HUES64 (cell line): ENCODE measurements around the gene MIX23.
"Not testable (repeated sequence)": the region's sequence is repeated elsewhere in the genome, so short reads cannot be mapped to it uniquely, and the experiment has no call there.

Experiments used
- H3K27ac ChIP-seq: 2 replicates; pipeline ENCODE4 v1.7.0; 2013; ENCODE audit warnings: low read depth, low read length, inconsistent platforms
- H3K27me3 ChIP-seq: 2 replicates; pipeline ENCODE4 v1.6.1; 2013; ENCODE audit warnings: mild to moderate bottlenecking, low read length; ENCODE audit not compliant: insufficient read depth
- H3K36me3 ChIP-seq: 2 replicates; pipeline ENCODE4 v1.6.1; 2013; ENCODE audit warnings: mild to moderate bottlenecking, low read length; ENCODE audit not compliant: insufficient read depth
- H3K4me1 ChIP-seq: 2 replicates; pipeline ENCODE4 v1.6.1; 2013; ENCODE audit warnings: mild to moderate bottlenecking, low read length, moderate library complexity; ENCODE audit not compliant: insufficient read depth
- H3K4me3 ChIP-seq: 2 replicates; pipeline ENCODE4 v1.5.1; 2013; ENCODE audit warnings: mild to moderate bottlenecking, low read length, moderate library complexity
- H3K9ac ChIP-seq: 2 replicates; pipeline ENCODE4 v1.6.1; 2013; ENCODE audit warnings: mild to moderate bottlenecking, low read depth, low read length
- H3K9me3 ChIP-seq: 2 replicates; pipeline ENCODE4 v1.6.1; 2013; ENCODE audit warnings: low read depth, low read length; ENCODE audit not compliant: insufficient read depth
- WGBS: fragments of 150-250, 120-280 bp; methylation state at CpG from one replicate; pipeline ENCODE4 v1.1.7; 2013; ENCODE audit warnings: missing lambda C conversion rate; 5-methylcytosine and 5-hydroxymethylcytosine counted together

Gene MIX23

GRCh38 chr3:122365582-122366378 lies 17.3 kb downstream of the MIX23 start:
- not testable (repeated sequence) for H3K9me3 ChIP-seq, H3K9ac ChIP-seq, H3K4me1 ChIP-seq, H3K4me3 ChIP-seq, H3K27me3 ChIP-seq, H3K27ac ChIP-seq
- WGBS = 95% methylated on average over 8 of the region's 10 CpGs
- H3K36me3 ChIP-seq = peaks cover 100% of the 10 kb centered on the region

GRCh38 chr3:122365073-122365472 lies 18.0 kb downstream of the MIX23 start:
- peaks cover 95% of the 10 kb centered on the region for H3K36me3 ChIP-seq
- H3K9me3 ChIP-seq = no peaks in the 10 kb centered on the region
- H3K27ac ChIP-seq = no peak overlapping the region
- no peak overlapping the region for H3K4me3 ChIP-seq
- 0 out of 2 replicates have a peak, but pooled peaks cover 4% of the 10 kb centered on the region for H3K4me1 ChIP-seq
- no peak overlapping the region for H3K9ac ChIP-seq
- 80% methylated on average over 1 of the region's 1 CpG for WGBS
- no peaks in the 10 kb centered on the region for H3K27me3 ChIP-seq

- Histone ChIP-seq H3K4me1 (0 out of 2 replicates have a peak, but pooled peaks cover 4% of the 10 kb centered on the region), H3K27ac (no peak overlapping the region), H3K36me3 (peaks cover 94% of the 10 kb centered on the region), H3K9ac (no peak overlapping the region), H3K27me3 (no peaks in the 10 kb centered on the region), H3K4me3 (no peak overlapping the region), H3K9me3 (no peaks in the 10 kb centered on the region)
- WGBS = 44% methylated on average over 2 of the region's 2 CpGs
Observed at GRCh38 chr3:122364490-122364889, 18.5 kb downstream of the MIX23 start.

GRCh38 chr3:122362026-122362425 lies 21.0 kb downstream of the MIX23 start:
- Histone ChIP-seq H3K4me1 (0 out of 2 replicates have a peak, but pooled peaks cover 4% of the 10 kb centered on the region), H3K27me3 (no peaks in the 10 kb centered on the region), H3K9ac (no peak overlapping the region), H3K27ac (no peak overlapping the region), H3K9me3 (no peaks in the 10 kb centered on the region), H3K36me3 (peaks cover 88% of the 10 kb centered on the region), H3K4me3 (no peak overlapping the region)
- WGBS = 90% methylated on average over 2 of the region's 2 CpGs

GRCh38 chr3:122358703-122359032 lies 24.4 kb downstream of the MIX23 start:
- Histone ChIP-seq H3K27ac (no peak overlapping the region), H3K4me1 (0 out of 2 replicates have a peak, but pooled peaks cover 4% of the 10 kb centered on the region), H3K27me3 (no peaks in the 10 kb centered on the region), H3K36me3 (peaks cover 54% of the 10 kb centered on the region), H3K4me3 (no peak overlapping the region), H3K9ac (no peak overlapping the region), H3K9me3 (no peaks in the 10 kb centered on the region)
- WGBS = 91% methylated on average over 2 of the region's 2 CpGs

- no peaks in the 10 kb centered on the region for H3K27me3 ChIP-seq
- H3K4me1 ChIP-seq = 0 out of 2 replicates have a peak, but pooled peaks cover under 1% of the 10 kb centered on the region
- H3K9ac ChIP-seq = no peak overlapping the region
- H3K27ac ChIP-seq = no peak overlapping the region
- no peak overlapping the region for H3K4me3 ChIP-seq
- peaks cover 48% of the 10 kb centered on the region for H3K36me3 ChIP-seq
- 71% methylated on average over 1 of the region's 2 CpGs for WGBS
- H3K9me3 ChIP-seq = no peaks in the 10 kb centered on the region
Observed at GRCh38 chr3:122357828-122358702, 25.0 kb downstream of the MIX23 start.

- Histone ChIP-seq H3K27me3 (no peaks in the 10 kb centered on the region), H3K4me1 (no peaks in the 10 kb centered on the region), H3K36me3 (peaks cover 32% of the 10 kb centered on the region), H3K9ac (no peak overlapping the region), H3K9me3 (no peaks in the 10 kb centered on the region), H3K4me3 (no peak overlapping the region), H3K27ac (no peak overlapping the region)
- WGBS = 78% methylated on average over 2 of the region's 4 CpGs
Observed at GRCh38 chr3:122356402-122356801, 26.6 kb downstream of the MIX23 start.

GRCh38 chr3:122355612-122356011 lies 27.4 kb downstream of the MIX23 start:
- Histone ChIP-seq H3K4me1 (no peaks in the 10 kb centered on the region), H3K27ac (no peak overlapping the region), H3K9me3 (no peaks in the 10 kb centered on the region), H3K27me3 (no peaks in the 10 kb centered on the region), H3K36me3 (peaks cover 26% of the 10 kb centered on the region), H3K9ac (no peak overlapping the region), H3K4me3 (no peak overlapping the region)
- 71% methylated on average over 4 of the region's 4 CpGs for WGBS

GRCh38 chr3:122353893-122354401 lies 29.1 kb downstream of the MIX23 start:
- no peak overlapping the region for H3K27ac ChIP-seq
- H3K27me3 ChIP-seq = no peaks in the 10 kb centered on the region
- WGBS = 95% methylated on average over 1 of the region's 1 CpG
- H3K36me3 ChIP-seq = peaks cover 14% of the 10 kb centered on the region
- no peaks in the 10 kb centered on the region for H3K4me1 ChIP-seq
- no peak overlapping the region for H3K4me3 ChIP-seq
- H3K9ac ChIP-seq = no peak overlapping the region
- H3K9me3 ChIP-seq = no peaks in the 10 kb centered on the region

- WGBS = 94% methylated on average over 2 of the region's 2 CpGs
Observed at GRCh38 chr3:122353215-122353614, 29.8 kb downstream of the MIX23 start.

GRCh38 chr3:122351612-122352011 lies 31.4 kb downstream of the MIX23 start:
- Histone ChIP-seq H3K9ac (no peak overlapping the region), H3K4me1 (no peaks in the 10 kb centered on the region), H3K36me3 (no peaks in the 10 kb centered on the region), H3K4me3 (no peak overlapping the region), H3K27me3 (no peaks in the 10 kb centered on the region), H3K27ac (no peak overlapping the region), H3K9me3 (no peaks in the 10 kb centered on the region)
- WGBS = 100% methylated on average over 1 of the region's 4 CpGs

More at GRCh38 chr3:122353215-122353614, 29.8 kb downstream of the MIX23 start:
- H3K36me3 ChIP-seq = peaks cover 6% of the 10 kb centered on the region; the same call in 1 of the 2 replicates
- H3K27ac ChIP-seq = no peak overlapping the region
- H3K9me3 ChIP-seq = no peaks in the 10 kb centered on the region
- H3K27me3 ChIP-seq = no peaks in the 10 kb centered on the region
- no peak overlapping the region for H3K9ac ChIP-seq
- no peaks in the 10 kb centered on the region for H3K4me1 ChIP-seq
- H3K4me3 ChIP-seq = no peak overlapping the region
